Smooth muscle cell (in vitro differentiated cells): ENCODE results near the gene STX19. TPM values are rescaled to one million over a fixed set of nuclear protein-coding genes. Genes with fewer than 3 reads are reported as not detected.
"Not testable (repeated sequence)": the region's sequence is repeated elsewhere in the genome, so short reads cannot be mapped to it uniquely, and the experiment has no call there.

Source experiments
- DNase-seq: peaks from one replicate; lab custom pipeline; 2025; ENCODE audit not compliant: unreplicated experiment; lab: John Stamatoyannopoulos, UW
- H2AFZ ChIP-seq: fragments of 200-600 bp; sonication (generic); 2 replicates; pipeline ENCODE4 v1.6.0; 2016; ENCODE audit warnings: antibody characterized with exemption, low read depth, mild to moderate bottlenecking
- H3F3A ChIP-seq: fragments of 200-600 bp; sonication (generic); 2 replicates; pipeline ENCODE4 v1.6.0; 2017; ENCODE audit warnings: antibody characterized with exemption, low read depth
- H3K27ac ChIP-seq: fragments of 200-600 bp; sonication (generic); 2 replicates; pipeline ENCODE4 v1.5.1; 2016; ENCODE audit warnings: low read depth, mild to moderate bottlenecking
- H3K27me3 ChIP-seq: fragments of 200-600 bp; sonication (generic); 2 replicates; pipeline ENCODE4 v1.6.1; 2016; ENCODE audit warnings: low read depth, mild to moderate bottlenecking
- H3K36me3 ChIP-seq: fragments of 200-600 bp; sonication (generic); 2 replicates; pipeline ENCODE4 v1.5.1; 2016; ENCODE audit warnings: low read depth
- H3K4me1 ChIP-seq: fragments of 200-600 bp; sonication (generic); 2 replicates; pipeline ENCODE4 v1.5.1; 2016; ENCODE audit warnings: low read depth
- H3K4me2 ChIP-seq: fragments of 200-600 bp; sonication (generic); 2 replicates; pipeline ENCODE4 v1.6.0; 2016; ENCODE audit warnings: mild to moderate bottlenecking
- H3K4me3 ChIP-seq: fragments of 200-600 bp; sonication (generic); 2 replicates; pipeline ENCODE4 v1.5.1; 2016; ENCODE audit warnings: mild to moderate bottlenecking
- H3K79me2 ChIP-seq: fragments of 200-600 bp; sonication (generic); 2 replicates; pipeline ENCODE4 v1.6.0; 2016; ENCODE audit warnings: low read depth, mild to moderate bottlenecking
- H3K9ac ChIP-seq: fragments of 200-600 bp; sonication (generic); 2 replicates; pipeline ENCODE4 v1.6.0; 2016; ENCODE audit warnings: low read depth
- H3K9me3 ChIP-seq: fragments of 200-600 bp; sonication (generic); replicated peaks from 2 replicates; pipeline ENCODE4 v1.5.1; 2016; ENCODE audit warnings: low read depth
- H4K20me1 ChIP-seq: fragments of 200-600 bp; sonication (generic); 2 replicates; pipeline ENCODE4 v1.6.0; 2016; ENCODE audit warnings: low read depth
- WGBS: methylation state at CpG from one replicate; pipeline ENCODE4 v1.1.7; 2016; ENCODE audit warnings: low lambda C conversion rate; 5-methylcytosine and 5-hydroxymethylcytosine counted together
- polyA plus RNA-seq: library from polyadenylated mRNA; unstranded; fragments of >200 nt; fragmentation: Nextera tagmentation; extraction: Ambion mirVana; gene quantifications from 2 replicates; pipeline ENCODE4 v1.2.1, GENCODE V29; 2016
- total RNA-seq: library from RNA; depleted of rRNA; stranded (reverse); fragments of >200 nt; gene quantifications from 2 replicates; pipeline ENCODE4 v1.2.3, GENCODE V29; 2014
- TF ChIP-seq, protein P1 (sequence below): fragments of 200-600 bp; sonication (generic); IDR thresholded peaks from 2 replicates; pipeline ENCODE4 v1.5.1; 2017; ENCODE audit warnings: borderline replicate concordance, mild to moderate bottlenecking, antibody characterized with exemption; ENCODE audit not compliant: insufficient read depth, poor library complexity, severe bottlenecking

Gene STX19
- total and polyA plus RNA-seq, 2 experiments from 2014 or later = 0.23 to 0.94 TPM

DNA sequence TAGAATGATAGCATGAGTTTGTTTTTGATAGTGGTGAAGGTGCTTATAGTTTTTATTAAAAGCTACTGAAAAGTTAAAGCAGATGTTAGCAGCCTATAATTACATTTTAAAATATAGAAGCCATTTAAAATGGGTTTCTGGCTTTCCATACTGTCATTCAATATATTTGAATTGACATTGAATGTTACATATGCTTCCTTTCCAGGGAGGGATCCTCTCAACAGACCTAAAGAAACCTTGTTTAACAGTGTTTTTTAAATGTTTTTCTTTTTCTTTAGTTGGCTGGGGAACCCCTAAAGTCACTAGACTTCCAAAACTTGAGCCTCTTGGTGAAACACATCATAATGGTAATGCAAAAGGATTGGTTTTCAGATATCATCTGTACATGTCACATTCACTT, 22.1 kb upstream of the STX19 start:
- Histone ChIP-seq H3F3A (no peaks in the 10 kb centered on the region), H3K9ac (no peak overlapping the region), H2AFZ (no peak overlapping the region), H3K4me2 (no peak overlapping the region), H3K27ac (no peak overlapping the region), H3K79me2 (no peaks in the 10 kb centered on the region), H3K4me1 (no peaks in the 10 kb centered on the region), H3K27me3 (no peaks in the 10 kb centered on the region), H3K9me3 (no peaks in the 10 kb centered on the region), H3K36me3 (no peaks in the 10 kb centered on the region), H3K4me3 (no peak overlapping the region), H4K20me1 (no peaks in the 10 kb centered on the region)
- TF ChIP-seq, protein P1, sequence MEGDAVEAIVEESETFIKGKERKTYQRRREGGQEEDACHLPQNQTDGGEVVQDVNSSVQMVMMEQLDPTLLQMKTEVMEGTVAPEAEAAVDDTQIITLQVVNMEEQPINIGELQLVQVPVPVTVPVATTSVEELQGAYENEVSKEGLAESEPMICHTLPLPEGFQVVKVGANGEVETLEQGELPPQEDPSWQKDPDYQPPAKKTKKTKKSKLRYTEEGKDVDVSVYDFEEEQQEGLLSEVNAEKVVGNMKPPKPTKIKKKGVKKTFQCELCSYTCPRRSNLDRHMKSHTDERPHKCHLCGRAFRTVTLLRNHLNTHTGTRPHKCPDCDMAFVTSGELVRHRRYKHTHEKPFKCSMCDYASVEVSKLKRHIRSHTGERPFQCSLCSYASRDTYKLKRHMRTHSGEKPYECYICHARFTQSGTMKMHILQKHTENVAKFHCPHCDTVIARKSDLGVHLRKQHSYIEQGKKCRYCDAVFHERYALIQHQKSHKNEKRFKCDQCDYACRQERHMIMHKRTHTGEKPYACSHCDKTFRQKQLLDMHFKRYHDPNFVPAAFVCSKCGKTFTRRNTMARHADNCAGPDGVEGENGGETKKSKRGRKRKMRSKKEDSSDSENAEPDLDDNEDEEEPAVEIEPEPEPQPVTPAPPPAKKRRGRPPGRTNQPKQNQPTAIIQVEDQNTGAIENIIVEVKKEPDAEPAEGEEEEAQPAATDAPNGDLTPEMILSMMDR = no peak
- no peak for DNase-seq

DNA sequence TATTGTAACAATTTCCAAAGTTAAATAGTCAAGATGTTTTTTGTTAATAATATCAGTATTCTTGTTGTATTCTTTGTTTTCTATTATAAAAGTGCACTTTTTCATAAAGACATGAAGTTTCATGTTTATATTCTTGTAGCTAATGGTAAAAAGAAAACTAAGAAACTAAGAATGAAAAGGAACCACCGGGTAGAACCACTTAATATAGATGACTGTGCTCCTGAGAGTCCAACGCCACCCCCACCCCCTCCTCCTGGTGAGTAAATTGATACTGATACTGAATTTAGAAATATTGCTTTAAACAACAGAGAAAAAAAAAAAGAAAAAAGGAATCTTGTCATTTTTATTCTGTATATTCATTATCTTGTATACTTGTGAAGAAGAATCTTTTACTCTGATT, 20.9 kb upstream of the STX19 start:
- no peak for DNase-seq
- Histone ChIP-seq H3K4me2 (no peak overlapping the region), H3K27ac (no peak overlapping the region), H3K27me3 (no peaks in the 10 kb centered on the region), H3K9ac (no peak overlapping the region), H2AFZ (no peak overlapping the region), H3K4me3 (no peak overlapping the region), H3K9me3 (no peaks in the 10 kb centered on the region), H3K36me3 (no peaks in the 10 kb centered on the region), H4K20me1 (no peaks in the 10 kb centered on the region), H3F3A (no peaks in the 10 kb centered on the region), H3K79me2 (no peaks in the 10 kb centered on the region), H3K4me1 (no peaks in the 10 kb centered on the region)
- TF ChIP-seq, protein P1 = no peak
- 94% methylated on average over 2 of the region's 2 CpGs for WGBS

DNA sequence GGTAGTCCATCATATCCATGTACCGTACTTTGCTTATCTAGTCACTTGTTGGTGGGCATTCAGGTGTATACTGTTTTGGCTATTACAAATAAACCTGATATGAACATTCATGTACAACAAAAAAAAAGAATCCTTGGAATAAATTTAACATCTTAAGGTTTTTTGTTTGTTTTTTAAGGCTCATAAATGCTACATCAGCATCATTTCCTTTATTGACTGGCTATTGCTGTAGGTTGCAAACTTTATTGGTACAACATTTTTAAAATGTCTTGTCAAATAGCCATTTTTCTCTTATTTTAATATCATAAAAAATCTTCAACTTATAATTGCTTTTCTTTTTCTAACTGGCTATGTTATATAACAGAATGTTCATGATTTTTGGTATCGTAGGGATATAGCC, 18.1 kb upstream of the STX19 start:
- no peak for DNase-seq
- WGBS = 96% methylated on average over 2 of the region's 2 CpGs

DNA sequence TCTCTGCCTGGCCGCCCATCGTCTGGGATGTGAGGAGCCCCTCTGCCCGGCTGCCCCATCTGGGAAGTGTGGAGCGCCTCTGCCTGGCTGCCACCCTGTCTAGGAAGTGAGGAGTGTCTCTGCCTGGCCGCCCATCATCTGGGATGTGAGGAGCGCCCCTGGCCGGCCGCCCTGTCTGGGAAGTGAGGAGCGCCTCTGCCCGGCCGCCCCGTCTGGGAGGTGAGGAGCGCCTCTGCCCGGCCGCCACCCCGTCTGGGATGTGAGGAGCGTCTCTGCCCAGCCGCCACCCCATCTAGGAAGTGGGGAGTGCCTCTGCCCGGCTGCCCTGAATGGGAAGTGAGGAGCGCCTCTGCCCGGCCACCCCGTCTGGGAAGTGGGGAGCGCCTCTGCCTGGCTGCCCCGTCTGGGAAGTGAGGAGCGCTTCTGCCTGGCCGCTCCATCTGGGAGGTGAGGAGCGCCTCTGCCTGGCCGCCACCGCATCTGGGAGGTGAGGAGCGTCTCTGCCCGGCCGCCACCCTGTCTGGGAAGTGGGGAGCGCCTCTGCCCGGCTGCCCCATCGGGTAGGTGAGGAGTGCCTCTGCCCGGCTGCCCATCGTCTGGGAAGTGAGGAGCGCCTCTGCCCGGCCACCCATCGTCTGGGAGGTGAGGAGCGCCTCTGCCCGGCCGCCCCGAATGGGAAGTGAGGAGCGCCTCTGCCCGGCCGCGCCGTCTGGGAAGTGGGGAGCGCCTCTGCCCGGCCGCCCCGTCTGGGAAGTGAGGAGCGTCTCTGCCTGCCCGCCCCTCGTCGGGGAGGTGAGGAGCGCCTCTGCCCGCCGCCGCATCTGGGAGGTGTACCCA, 15.9 kb upstream of the STX19 start:
- not testable (repeated sequence) for H3K36me3 ChIP-seq
- 99% methylated on average over 61 of the region's 61 CpGs for WGBS

More for the DNA sequence above, 18.1 kb upstream of the STX19 start:
- no peak overlapping the region for H2AFZ ChIP-seq
- H3K9ac ChIP-seq = no peak overlapping the region
- H3K9me3 ChIP-seq = no peaks in the 10 kb centered on the region
- no peaks in the 10 kb centered on the region for H3K36me3 ChIP-seq
- no peaks in the 10 kb centered on the region for H3K4me1 ChIP-seq
- H3K27me3 ChIP-seq = no peaks in the 10 kb centered on the region
- no peak overlapping the region for H3K4me3 ChIP-seq
- TF ChIP-seq, protein P1 = no peak
- H3F3A ChIP-seq = no peaks in the 10 kb centered on the region
- H4K20me1 ChIP-seq = no peaks in the 10 kb centered on the region
- no peaks in the 10 kb centered on the region for H3K79me2 ChIP-seq
- H3K27ac ChIP-seq = no peak overlapping the region
- H3K4me2 ChIP-seq = no peak overlapping the region

More for the DNA sequence above, 15.9 kb upstream of the STX19 start:
- not testable (repeated sequence) for DNase-seq, H2AFZ ChIP-seq, H3K9me3 ChIP-seq, H3K4me3 ChIP-seq, H3F3A ChIP-seq, H3K27ac ChIP-seq, H3K4me2 ChIP-seq, H3K9ac ChIP-seq, H3K27me3 ChIP-seq, H3K79me2 ChIP-seq, H3K4me1 ChIP-seq, H4K20me1 ChIP-seq
